NCI-H446 treated with DMSO at 0.1 percent for 48 hours (cell line): Measurements from ENCODE around the gene RELA.

Experiments used
- DNase-seq: peaks from one replicate; lab custom pipeline; 2025; lab: John Stamatoyannopoulos, UW

Gene RELA

DNA sequence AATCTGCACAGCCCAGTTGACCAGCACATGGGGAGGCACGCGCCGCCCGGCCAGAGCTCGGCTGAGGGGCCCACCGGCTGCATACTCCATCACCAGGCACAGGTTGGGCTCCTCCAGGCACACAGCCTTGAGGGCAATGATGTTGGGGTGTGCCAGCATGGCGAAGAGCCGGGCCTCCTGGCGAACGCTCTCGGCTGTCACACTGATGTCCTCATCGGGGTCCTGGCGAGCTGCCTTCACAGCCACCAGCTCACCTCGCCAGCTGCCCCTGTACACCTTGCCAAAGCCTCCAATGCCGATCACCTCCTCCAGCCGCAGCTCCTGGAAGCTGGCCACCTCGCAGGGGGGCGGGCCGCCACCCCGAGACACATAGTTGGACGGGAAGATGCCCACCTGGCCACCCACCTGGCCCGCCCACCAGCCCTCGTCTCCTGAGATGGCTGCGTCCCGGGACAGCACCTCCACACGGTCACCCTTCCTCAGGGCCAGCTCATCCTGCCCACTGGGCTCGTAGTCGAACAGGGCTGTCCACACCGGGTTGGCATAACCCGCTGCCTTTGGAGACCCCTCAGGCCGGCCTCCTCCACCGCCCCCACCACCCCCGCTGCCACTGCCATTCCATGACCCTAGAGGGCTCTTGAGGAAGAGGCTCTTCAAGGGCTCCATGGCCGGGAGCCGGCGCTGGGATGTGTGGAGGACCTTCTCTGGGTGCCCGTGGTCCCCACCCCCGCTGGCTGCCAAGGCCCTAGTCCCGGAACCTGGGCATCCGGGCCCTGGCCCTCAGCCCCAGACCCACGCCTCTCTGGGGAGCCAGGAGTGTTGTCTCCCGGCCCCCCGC is 49.4 kb downstream of the RELA start:
- no peak for DNase-seq

GRCh38 chr11:65612691-65613090 is 50.0 kb downstream of the RELA start:
- DNase-seq, result no peak

DNA sequence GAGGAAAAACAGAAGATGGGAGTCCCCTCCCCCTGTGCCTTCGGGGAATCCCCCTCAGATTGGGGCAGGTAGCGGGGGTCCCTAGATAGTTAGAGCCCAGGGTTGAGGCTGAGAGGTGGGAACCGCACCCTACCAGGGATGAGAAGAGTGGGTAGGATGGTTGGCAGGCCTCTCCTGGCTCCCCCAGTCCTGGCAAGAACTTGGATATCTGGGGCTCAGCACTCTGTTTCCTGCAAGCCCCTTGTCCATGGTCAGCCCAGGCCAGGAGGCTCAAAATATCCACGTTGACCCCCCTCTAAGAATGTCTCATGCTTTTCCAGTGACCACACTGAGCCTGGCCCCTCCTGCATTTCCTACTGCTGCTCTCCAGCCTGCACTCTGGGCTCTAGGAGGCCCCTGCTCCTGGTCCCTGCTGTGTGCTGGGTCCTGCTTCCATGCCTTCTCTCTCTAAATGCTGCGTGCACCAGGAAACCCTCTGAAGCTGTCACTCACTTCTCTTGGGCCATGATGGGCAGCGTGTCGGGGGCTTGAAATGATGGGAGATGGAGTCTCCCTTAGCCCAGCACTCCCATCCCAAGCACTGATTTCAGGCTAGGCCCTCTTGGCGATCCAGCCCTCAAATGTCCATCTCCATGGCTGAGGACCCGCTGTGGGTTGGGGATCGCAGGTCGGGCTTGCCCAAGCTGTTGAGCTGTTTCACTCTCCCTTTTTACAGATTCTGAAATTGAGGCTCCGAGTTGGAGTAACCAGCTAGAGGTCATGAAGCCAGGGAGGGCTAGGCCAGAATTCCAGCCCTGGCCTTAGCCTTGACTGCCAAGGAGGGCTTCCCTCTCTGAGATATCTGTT is 50.7 kb downstream of the RELA start:
- no peak for DNase-seq

GRCh38 chr11:65611028-65611757 is 51.5 kb downstream of the RELA start:
- no peak for DNase-seq

DNA sequence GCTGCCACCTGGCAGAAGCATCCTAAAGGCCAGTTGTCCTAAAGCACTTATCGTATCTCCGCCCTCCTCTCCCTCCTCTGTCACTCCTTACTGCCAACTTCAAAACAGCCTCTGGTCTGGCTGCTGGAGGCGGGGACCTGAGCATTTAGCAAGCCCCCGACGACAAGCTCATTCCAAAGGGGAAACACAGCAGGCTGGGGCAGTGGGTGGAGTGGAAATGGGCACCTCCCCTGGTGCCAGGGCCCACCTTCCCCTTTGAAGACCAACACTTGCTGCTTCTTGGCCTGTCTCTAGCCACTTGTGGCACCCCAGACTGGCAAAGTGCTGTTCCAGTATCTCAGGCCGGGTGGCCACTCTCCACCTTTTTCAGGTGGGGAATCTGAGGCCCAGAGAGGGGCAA is 52.3 kb downstream of the RELA start:
- no peak for DNase-seq

GRCh38 chr11:65609665-65610064 is 53.1 kb downstream of the RELA start:
- no peak for DNase-seq

GRCh38 chr11:65609229-65609628 is 53.5 kb downstream of the RELA start:
- no peak for DNase-seq

- DNase-seq, result no peak
Measured at GRCh38 chr11:65607614-65608426, 54.9 kb downstream of the RELA start.

GRCh38 chr11:65606876-65607613 is 55.7 kb downstream of the RELA start:
- DNase-seq, result no peak

- no peak for DNase-seq
Measured at GRCh38 chr11:65604258-65604657, 58.5 kb downstream of the RELA start.
